ENCODE results near the gene RGPD5.
"Not testable (repeated sequence)": the region's sequence is repeated elsewhere in the genome, so short reads cannot be mapped to it uniquely, and the experiment has no call there.

The RGPD5 gene

GRCh38 chr2:109794074-109794737 lies at the start of gene RGPD5:
Gene RGPD5 (plus strand): TSS chr2:109794305. CDS start chr2:109794466, 161 bp downstream.
- DNase-seq: not testable (repeated sequence)

- DNase-seq: not testable (repeated sequence)
Measured at GRCh38 chr2:109751572-109751971, 42.5 kb upstream of the RGPD5 start.

- not testable (repeated sequence) for DNase-seq
Measured at GRCh38 chr2:109757163-109757824, 36.8 kb upstream of the RGPD5 start.

- not testable (repeated sequence) for DNase-seq
Measured at GRCh38 chr2:109760265-109761042, 33.7 kb upstream of the RGPD5 start.

GRCh38 chr2:109761043-109761454 lies 33.1 kb upstream of the RGPD5 start:
- DNase-seq: not testable (repeated sequence)

GRCh38 chr2:109761976-109762375 lies 32.1 kb upstream of the RGPD5 start:
- DNase-seq: not testable (repeated sequence)

- not testable (repeated sequence) for DNase-seq
Measured at GRCh38 chr2:109766074-109766473, 28.0 kb upstream of the RGPD5 start.

- not testable (repeated sequence) for DNase-seq
Measured at GRCh38 chr2:109766886-109767578, 27.1 kb upstream of the RGPD5 start.

- not testable (repeated sequence) for DNase-seq
Measured at GRCh38 chr2:109768934-109769333, 25.2 kb upstream of the RGPD5 start.

GRCh38 chr2:109779118-109779517 lies 15.0 kb upstream of the RGPD5 start:
- DNase-seq: not testable (repeated sequence)

- not testable (repeated sequence) for DNase-seq
Measured at GRCh38 chr2:109781147-109781816, 12.8 kb upstream of the RGPD5 start.

- DNase-seq: not testable (repeated sequence)
Measured at GRCh38 chr2:109782446-109782993, 11.6 kb upstream of the RGPD5 start.

GRCh38 chr2:109791530-109792279 lies 2.4 kb upstream of the RGPD5 start:
- not testable (repeated sequence) for DNase-seq

- DNase-seq: not testable (repeated sequence)
Measured at GRCh38 chr2:109792659-109793058, 1.4 kb upstream of the RGPD5 start.

GRCh38 chr2:109871129-109871751 lies 77.1 kb downstream of the RGPD5 start:
- not testable (repeated sequence) for DNase-seq

- not testable (repeated sequence) for DNase-seq
Measured at GRCh38 chr2:109876625-109877024, 82.5 kb downstream of the RGPD5 start.

- not testable (repeated sequence) for DNase-seq
Measured at GRCh38 chr2:109882112-109882511, 88.0 kb downstream of the RGPD5 start.

GRCh38 chr2:109888414-109888813 lies 94.3 kb downstream of the RGPD5 start:
- DNase-seq: not testable (repeated sequence)

GRCh38 chr2:109889909-109890308 lies 95.8 kb downstream of the RGPD5 start:
- DNase-seq: not testable (repeated sequence)

GRCh38 chr2:109891024-109891423 lies 96.9 kb downstream of the RGPD5 start:
- not testable (repeated sequence) for DNase-seq

GRCh38 chr2:109893736-109894135 lies 99.6 kb downstream of the RGPD5 start:
- DNase-seq: not testable (repeated sequence)

All from NCI-H446 (cell line).